Kidney (tissue), 2 donors: ENCODE results near the gene TRIM49C. TPM values are rescaled to one million over a fixed set of nuclear protein-coding genes. Genes with fewer than 3 reads are reported as not detected.

ENCODE experiments used
- polyA plus RNA-seq: library from polyadenylated mRNA; stranded (reverse); fragments of 350-450 nt; fragmentation: Illumina TruSeq; extraction: RNeasy Lipid Tissue Mini Kit (QIAGEN cat#74804); gene quantifications from one replicate; pipeline ENCODE4 v1.2.3, GENCODE V29; 2014; ENCODE audit warnings: low read depth, low replicate concordance; ENCODE audit not compliant: insufficient read depth
- total RNA-seq: library from RNA; stranded (reverse); fragmentation: NEBNext Ultra II Directional; extraction: Animal tissue kit (Norgen Biotek cat#: 25700); gene quantifications from one replicate; pipeline ENCODE4 v1.2.1, GENCODE V29; 2021
- donor health status: DM: yes; HTN: yes; CAD: no.

Gene TRIM49C
- total and polyA plus RNA-seq, 2 donors from 2014 or later, result not detected

Other genes starting within 250 kb of the TRIM49C start
- gene TRIM49, start 222.5 kb upstream of the TRIM49C start, total RNA-seq, result not detected
- gene TRIM49, start 222.5 kb upstream of the TRIM49C start, polyA plus RNA-seq, result not detected
- not detected for gene TRIM64B, start 152.6 kb upstream of the TRIM49C start, total RNA-seq
- not detected for gene TRIM64B, start 152.6 kb upstream of the TRIM49C start, polyA plus RNA-seq
- gene TRIM49D1, start 108.9 kb upstream of the TRIM49C start, total RNA-seq, result not detected
- not detected for gene TRIM49D1, start 108.9 kb upstream of the TRIM49C start, polyA plus RNA-seq
- gene TRIM49D2, start 107.0 kb upstream of the TRIM49C start, total RNA-seq, result not detected
- not detected for gene TRIM49D2, start 107.0 kb upstream of the TRIM49C start, polyA plus RNA-seq
- gene TRIM64, start 65.1 kb upstream of the TRIM49C start, total RNA-seq, result not detected
- not detected for gene TRIM64, start 65.1 kb upstream of the TRIM49C start, polyA plus RNA-seq
- gene UBTFL1, start 54.8 kb downstream of the TRIM49C start, total RNA-seq, result not detected
- not detected for gene UBTFL1, start 54.8 kb downstream of the TRIM49C start, polyA plus RNA-seq
- 2.0 TPM for gene NAALAD2, start 103.6 kb downstream of the TRIM49C start, total RNA-seq
- 1.5 TPM for gene NAALAD2, start 103.6 kb downstream of the TRIM49C start, polyA plus RNA-seq
- 21.7 TPM for gene CHORDC1, start 191.9 kb downstream of the TRIM49C start, total RNA-seq
- 12.3 TPM for gene CHORDC1, start 191.9 kb downstream of the TRIM49C start, polyA plus RNA-seq